GM12873 (cell line): ENCODE data around the gene DUS3L.

Source experiments
- TF ChIP-seq, protein P1 (sequence below): IDR thresholded peaks from 2 replicates; pipeline ENCODE4 v1.5.1; 2012; ENCODE audit warnings: low read depth, mild to moderate bottlenecking, moderate library complexity, low read length, control low read depth; ENCODE audit not compliant: insufficient read depth; ENCODE audit errors: missing control alignments

The DUS3L gene

DNA sequence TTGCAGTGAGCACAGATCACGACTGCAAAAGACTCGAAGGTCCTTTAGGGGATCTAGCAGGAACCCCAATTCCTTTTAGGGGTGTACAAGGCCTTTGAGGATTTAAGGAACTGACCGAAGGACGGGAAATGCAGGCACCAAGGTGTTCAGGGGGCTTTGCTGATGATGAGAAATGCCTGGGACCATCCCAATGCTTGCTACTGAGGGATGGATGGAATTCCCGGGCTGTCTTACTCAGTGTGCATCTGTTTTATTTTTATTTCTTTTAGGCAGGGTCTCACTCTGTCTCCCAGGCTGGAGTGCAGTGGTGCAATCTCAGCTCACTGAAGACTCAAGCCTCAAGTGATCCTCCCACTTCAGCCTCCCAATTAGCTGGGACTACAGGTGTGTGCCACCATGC, 17.7 kb downstream of the DUS3L start:
- TF ChIP-seq, protein P1, sequence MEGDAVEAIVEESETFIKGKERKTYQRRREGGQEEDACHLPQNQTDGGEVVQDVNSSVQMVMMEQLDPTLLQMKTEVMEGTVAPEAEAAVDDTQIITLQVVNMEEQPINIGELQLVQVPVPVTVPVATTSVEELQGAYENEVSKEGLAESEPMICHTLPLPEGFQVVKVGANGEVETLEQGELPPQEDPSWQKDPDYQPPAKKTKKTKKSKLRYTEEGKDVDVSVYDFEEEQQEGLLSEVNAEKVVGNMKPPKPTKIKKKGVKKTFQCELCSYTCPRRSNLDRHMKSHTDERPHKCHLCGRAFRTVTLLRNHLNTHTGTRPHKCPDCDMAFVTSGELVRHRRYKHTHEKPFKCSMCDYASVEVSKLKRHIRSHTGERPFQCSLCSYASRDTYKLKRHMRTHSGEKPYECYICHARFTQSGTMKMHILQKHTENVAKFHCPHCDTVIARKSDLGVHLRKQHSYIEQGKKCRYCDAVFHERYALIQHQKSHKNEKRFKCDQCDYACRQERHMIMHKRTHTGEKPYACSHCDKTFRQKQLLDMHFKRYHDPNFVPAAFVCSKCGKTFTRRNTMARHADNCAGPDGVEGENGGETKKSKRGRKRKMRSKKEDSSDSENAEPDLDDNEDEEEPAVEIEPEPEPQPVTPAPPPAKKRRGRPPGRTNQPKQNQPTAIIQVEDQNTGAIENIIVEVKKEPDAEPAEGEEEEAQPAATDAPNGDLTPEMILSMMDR = no peak

DNA sequence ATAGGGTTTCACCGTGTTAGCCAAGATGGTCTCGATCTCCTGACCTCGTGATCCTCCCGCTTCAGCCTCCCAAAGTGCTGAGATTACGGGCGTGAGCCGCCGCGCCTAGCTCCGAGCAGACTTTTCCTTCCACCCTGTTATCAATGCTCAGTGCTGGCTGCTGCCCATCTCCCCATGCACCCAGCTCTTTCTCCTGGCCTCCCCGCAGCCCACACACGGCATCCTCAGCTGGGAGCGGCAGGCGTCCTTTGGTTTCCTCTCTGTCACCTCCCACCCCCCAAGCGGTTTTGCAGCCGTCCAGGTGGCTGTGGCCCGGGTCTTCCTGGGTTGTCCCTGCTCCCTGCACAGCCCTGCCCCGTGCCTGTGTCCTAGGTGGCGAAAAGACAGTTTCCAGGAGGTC, 18.5 kb downstream of the DUS3L start:
- TF ChIP-seq, protein P1 = no peak

DNA sequence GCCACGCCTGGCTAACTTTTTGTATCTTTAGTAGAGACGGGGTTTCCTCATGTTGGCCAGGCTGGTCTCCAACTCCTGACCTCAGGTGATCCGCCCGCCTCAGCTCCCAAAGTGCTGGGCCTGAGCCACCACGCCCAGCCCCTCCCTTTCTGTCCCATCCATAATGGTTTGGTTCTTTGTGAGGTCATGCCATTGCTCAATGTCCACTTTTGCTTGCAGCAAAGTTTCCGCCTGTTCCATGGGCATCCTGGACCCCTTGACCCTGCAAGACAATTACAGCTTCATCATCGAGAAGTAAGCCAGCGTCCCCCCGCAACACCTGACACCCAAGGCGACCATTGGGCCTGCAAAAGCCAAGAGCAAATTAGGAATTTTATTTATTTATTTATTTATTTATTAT, 23.0 kb downstream of the DUS3L start:
- TF ChIP-seq, protein P1 = no peak

GRCh38 chr19:5765220-5765619, 25.7 kb downstream of the DUS3L start:
- TF ChIP-seq, protein P1 = no peak

DNA sequence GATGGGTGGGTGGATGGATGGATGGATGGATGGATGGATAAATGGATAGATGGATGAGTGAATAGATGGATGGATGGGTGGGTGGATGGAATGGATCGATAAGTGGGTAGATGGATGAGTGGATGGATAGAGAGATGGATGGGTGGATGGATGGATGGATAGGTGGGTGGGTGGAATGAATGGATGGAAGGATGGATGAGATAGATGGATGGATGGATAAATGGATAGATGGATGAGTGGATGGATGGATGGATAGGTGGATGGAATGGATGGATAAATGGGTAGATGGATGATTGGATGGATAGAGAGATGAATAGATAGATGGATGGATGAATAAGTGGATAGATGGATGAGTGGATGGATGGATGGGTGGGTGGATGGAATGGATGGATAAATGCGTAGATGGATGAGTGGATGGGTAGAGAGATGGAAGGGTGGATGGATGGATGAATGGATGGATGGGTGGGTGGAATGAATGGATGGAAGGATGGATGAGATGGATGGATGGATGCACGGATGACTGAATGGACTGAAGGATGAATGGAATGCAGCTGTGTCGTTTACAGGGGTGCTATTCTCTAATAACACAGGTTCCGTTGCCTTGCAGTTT, 28.2 kb downstream of the DUS3L start:
- TF ChIP-seq, protein P1 = no peak

DNA sequence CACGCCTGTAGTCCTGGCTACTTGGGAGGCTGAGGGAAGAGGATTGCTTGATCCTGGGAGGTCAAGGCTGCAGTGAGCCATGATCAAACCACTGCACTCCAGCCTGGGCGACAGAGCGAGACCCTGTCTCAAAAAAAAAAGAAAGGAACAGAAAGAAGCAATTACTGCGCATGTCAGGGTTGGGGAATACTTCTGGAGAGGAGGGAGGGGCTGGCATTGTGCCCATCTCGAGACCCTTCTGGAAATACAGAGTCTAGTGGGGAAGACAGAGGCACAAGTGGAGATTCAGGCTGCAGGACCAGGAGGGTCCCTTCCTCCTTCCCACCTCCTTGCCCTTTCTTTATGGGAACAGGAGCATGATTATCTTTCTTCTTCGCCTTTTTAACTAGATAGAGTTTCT, 37.2 kb downstream of the DUS3L start:
- TF ChIP-seq, protein P1 = no peak

DNA sequence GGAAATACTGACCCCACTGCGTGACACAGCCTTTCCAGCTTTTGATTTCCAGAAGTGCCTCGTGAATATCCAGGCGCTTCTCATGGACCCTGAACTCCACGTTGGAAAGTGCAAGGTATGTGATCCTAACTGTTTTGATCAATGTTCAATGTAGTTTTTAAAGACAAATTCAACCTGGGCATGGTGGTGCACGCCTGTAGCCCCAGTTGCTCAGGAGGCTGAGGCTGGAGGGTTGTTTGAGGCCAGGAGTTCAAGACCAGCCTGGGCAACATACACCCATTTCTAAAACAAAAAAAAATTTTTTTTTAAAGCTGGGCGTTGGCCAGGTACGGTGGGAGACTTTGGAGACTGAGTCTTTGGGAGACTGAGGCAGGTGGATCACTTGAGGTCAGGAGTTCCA, 39.3 kb downstream of the DUS3L start:
- TF ChIP-seq, protein P1 = no peak
